Fibroblast of villous mesenchyme (primary cell): ENCODE results near the gene LRP1B. TPM values are rescaled to one million over a fixed set of nuclear protein-coding genes. Genes with fewer than 3 reads are reported as not detected.
A peak's percentile ranks its signal among the peaks of the same experiment; 100 is the strongest.

ENCODE experiments used
- DNase-seq: peaks from one replicate; pipeline ENCODE4 v3.0.0-alpha.2; 2010; ENCODE audit warnings: low read depth
- H3K4me3 ChIP-seq: 2 replicates; pipeline ENCODE4 v1.5.1; 2011; ENCODE audit warnings: low read depth, mild to moderate bottlenecking, low read length
- CTCF ChIP-seq: IDR thresholded peaks from 2 replicates; pipeline ENCODE4 v1.5.1; 2012; ENCODE audit warnings: low read depth, mild to moderate bottlenecking, low read length; ENCODE audit not compliant: insufficient read depth
- total RNA-seq: library from RNA; depleted of rRNA; stranded (reverse); fragments of >200 nt; gene quantifications from 2 replicates; pipeline ENCODE4 v1.2.3, GENCODE V29; 2012

LRP1B gene
- total RNA-seq, 1 donor = 2.2 TPM

- H3K4me3 ChIP-seq = no peak overlapping the region
- TF ChIP-seq CTCF = no peak
- no peak for DNase-seq
These were observed 512.4 kb downstream of the LRP1B start for GRCh38 chr2:141618457-141618856.

DNA sequence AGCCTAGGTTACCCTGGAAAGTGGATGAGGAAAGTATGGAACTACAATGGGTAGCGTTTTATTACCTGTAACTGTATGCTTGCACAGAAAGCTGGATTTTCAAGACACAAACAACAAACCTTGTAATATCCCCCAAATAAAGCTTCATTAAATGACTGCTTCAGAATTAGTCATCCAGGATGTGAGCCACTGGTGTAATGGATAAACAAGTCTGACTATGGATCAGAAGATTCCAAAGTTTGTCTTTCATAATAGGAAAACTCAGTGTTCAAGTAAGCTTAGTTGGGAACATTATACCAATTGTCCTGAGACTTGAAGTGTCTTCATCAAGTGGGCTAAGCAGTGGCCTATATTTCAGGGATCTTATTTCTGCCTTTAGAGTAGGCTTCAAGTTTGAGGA is 518.8 kb downstream of the LRP1B start:
- no peak overlapping the region for H3K4me3 ChIP-seq
- TF ChIP-seq CTCF = no peak
- peak; percentile 6 for DNase-seq

DNA sequence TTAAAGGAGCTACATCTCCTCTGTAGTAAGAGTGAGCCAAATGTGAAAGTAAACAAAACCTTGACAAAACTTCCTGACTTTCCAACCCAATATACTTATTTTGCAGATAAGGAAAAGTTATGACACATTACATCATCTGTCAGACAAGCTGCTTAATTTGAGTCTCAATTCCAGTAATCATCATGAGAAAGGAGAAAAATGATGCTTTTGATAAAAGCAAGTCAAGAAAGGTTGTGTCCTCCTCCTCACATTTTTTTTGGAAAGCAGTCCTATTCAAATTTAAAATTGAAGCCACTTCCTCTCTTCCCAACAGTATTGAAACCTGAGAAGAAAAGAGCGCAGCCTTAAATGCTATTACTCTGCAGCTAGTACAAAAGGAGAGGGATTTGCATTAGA is 519.6 kb downstream of the LRP1B start:
- TF ChIP-seq CTCF = no peak
- H3K4me3 ChIP-seq = no peak overlapping the region
- DNase-seq = peak; percentile 27

DNA sequence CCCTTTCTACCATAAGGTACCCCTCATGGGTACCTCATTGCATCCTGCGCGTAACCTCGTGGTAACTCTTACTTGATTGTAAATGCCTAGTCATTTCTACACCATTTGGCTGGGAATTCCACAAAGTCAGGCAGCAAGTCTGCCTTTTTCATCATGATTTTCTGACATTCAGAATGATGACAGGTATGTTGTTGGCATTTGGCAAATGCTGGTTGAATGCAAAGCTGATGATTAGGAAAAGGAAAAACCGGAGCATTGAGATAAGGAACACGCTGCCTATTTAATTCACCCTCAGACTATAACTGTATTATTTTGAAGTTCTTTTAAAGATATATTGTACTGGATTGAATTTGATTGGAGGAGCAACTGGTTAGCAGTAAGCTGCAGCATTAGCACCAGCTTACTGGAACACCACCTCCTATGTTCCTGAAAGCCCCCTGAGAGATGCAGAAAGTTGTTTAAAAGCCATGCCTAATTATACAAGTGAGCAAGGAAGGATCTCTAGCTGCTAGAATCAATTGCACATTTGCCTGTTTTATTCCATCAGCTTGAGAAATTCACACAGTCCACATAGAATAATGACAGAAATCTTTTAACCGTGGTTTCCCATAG is 520.1 kb downstream of the LRP1B start:
- no peak overlapping the region for H3K4me3 ChIP-seq
- no peak for DNase-seq
- TF ChIP-seq CTCF = no peak

GRCh38 chr2:141605163-141605562 is 525.7 kb downstream of the LRP1B start:
- DNase-seq = no peak
- no peak for TF ChIP-seq CTCF
- H3K4me3 ChIP-seq = no peak overlapping the region

GRCh38 chr2:141601511-141602152 is 529.2 kb downstream of the LRP1B start:
- TF ChIP-seq CTCF = no peak
- no peak for DNase-seq
- no peak overlapping the region for H3K4me3 ChIP-seq

DNA sequence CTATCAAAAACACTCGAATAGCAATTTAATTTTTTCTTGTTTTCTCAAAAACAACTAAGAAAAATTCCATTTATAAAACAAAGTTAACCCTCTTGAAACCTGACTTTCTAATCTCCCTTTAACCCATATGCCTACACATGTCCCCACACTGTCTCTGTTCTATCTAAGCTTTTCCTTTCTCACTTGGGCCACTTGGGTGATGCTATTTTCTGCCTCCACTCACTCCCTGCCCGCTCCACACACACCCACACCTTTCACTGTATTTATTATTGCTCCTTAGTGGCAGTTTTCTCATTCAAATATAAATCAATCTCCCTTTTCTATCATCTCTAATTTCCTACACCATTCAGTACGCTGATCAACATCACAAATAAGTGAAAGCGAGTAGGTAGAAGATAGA is 531.1 kb downstream of the LRP1B start:
- H3K4me3 ChIP-seq = no peak overlapping the region
- DNase-seq = no peak
- no peak for TF ChIP-seq CTCF
